Stimulated activated CD8-positive, alpha-beta memory T cell treated with anti-CD3 and anti-CD28 coated beads, Interleukin-15, amount 100 ng/mL, for 48 hours (primary cell): ENCODE measurements around the gene TBCEL.
"Not testable (repeated sequence)": the region's sequence is repeated elsewhere in the genome, so short reads cannot be mapped to it uniquely, and the experiment has no call there.

ENCODE experiments used
- DNase-seq, 2 donors: peaks; one replicate each; pipeline ENCODE4 v3.0.0-alpha.2; 2020; ENCODE audit warnings: low read depth in 2 of 2

TBCEL gene

DNA sequence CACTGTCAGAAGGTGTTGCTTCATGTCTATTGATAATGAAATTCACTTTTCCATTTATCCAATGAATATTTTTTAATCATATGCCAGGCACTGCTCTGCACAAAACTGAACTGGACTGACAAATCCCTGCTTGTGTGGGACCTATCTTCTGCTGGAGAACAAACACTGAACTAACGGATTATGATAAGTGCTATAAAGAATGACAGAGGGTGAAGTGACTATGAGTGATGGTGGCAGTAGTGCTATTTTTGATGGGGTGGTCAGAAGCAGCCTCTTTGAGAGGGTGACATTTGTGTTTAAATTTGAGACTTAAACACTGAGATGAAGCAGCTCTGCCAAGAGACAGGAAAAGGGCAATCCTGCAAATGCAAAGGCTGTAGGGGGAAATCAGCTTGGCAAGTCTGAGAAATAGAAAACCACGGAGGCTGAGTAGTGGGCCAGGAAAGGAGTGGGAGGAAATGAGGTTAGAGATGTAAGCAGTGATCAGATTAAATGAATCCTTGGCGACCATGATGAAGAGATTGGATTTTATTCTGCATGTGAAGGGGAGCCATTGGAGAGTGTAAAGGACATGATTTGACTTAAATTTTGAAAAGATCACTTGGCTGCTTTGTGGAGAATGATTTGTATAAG, 6.0 kb downstream of the TBCEL start:
- DNase-seq = no peak

DNA sequence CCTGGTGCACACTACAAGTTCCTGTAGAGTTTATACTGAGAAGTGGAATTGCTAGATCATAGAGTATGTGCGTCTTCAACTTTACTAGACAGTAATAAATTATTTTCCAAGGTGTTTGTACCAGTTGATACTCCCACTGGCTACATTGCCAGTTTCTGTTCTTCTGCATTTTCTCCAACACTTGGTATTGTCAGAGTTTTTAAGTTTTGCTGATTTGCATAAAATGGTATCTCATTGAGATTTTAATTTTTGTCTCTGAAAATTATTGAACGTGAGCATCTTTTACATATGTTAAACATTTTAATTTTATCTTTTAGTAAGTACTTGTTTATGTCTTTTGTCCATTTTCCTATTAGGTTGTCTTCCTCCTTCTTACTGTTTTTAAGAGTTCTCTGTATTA, 7.3 kb downstream of the TBCEL start:
- no peak for DNase-seq

DNA sequence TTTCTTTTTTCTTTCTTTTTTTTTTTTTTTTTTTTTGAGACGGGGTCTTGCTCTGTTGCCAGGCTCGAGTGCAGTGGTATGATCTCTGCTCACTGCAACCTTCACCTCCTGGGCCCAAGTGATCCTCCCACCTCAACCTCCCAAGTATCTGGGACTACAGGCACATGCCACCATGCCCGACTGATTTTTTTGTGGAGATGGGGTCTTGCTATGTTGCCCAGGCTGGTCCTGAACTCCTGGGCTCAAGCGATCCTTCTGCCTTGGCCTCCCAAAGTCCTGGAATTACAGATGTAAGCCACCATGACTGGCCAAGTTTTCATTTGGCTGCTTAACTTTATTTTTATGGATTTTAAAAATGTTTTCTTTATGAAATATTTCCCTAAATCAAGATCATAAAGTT, 7.7 kb downstream of the TBCEL start:
- not testable (repeated sequence) for DNase-seq

DNA sequence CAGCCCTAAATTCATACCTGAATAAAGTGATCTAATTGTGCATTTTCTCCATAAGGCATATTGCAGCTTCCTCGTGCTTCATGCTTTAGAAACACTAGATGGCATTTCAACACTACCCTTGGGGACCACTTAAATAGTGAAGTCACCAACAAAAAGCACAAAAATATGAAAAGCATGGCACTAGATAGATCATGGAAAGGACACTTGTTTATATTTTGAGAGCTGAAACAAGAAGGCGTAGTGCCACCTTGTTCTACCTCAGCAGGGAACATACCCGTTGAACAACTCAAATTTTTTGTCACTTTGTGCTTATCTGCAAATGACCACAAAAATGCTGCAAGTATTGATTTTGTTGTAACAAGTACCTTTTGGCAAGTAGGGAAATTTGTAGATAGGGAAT, 8.6 kb downstream of the TBCEL start:
- DNase-seq = no peak

DNA sequence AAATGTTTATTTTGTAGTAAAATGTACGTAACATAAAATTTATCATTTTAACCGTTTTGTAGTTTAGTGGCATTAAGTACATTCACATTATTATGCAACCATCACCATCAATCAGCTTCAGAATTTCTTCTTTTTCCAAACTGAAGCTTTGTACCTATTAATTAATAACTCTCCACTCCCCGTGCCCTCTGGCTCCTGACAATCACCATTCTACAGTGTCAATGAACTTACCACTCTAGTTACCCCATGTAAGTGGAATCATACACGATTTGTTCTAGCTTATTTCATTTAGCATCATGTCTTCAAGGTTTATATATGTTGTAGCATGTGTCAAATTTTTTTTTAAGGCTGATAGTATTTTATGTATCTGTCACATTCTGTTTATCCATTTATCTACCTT, 9.7 kb downstream of the TBCEL start:
- DNase-seq = no peak

DNA sequence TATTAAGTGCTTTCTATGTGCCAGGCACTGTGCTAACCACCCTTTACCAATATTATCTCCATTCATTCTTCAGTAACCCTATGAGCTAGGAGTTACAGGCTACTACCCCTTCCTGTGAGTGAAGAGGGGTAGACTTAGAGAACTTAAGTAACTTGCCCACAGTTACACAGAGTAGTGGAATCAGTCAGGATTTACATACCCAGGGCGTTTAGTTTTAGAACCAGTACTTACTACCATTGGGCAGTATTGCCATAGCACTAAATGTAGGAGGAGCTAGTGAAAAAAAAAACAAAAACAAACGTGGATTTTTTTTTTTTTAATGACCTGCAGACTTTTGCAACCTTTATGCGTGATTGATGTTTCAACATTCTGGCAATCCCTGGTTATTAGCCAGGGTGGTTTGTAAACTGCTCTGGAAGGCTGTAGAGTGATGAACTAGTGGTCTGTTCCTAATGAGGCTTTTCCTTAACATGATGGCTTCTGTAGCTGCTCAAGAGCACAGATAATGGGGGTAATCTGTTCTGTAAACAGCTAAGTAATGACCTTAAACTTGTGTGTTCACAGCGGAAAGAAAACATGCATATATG, 11.4 kb downstream of the TBCEL start:
- no peak for DNase-seq

DNA sequence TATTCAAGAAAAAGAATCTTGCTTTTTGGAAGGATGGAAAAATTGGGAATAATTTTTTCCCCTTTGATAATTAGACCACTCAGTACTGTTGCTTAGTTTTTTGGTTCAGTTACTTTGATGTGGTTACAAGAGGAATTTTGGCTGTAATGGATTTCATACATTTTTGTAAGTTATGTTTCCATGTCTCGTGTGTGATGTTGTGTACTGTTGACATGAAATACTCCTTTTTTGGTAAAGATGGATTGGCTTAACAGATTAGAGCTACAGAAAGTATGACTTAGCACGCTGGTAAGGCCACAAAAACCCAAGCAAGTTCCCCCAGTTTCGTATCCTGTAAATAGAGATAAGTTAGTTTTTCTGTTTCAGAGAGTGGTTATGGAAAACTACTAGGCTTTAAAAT, 11.9 kb downstream of the TBCEL start:
- DNase-seq = no peak

DNA sequence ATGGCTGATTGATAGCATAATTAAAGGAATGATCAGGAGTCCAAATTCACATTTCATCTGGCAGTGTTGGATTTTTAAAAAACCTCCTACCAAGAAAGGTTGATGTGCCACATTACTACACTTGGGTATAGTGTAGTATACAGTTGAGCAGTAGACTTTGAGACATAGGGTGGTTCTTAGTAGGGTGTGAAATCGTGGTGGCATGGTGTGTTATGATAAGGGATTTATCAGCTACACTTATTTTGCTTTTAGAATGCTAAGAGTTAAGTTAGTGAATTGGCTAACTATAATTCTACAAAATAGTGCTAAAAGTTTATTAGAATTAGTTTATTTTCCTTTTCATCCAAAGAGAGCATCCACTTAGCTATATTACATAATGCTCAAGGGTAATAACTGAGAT, 13.1 kb downstream of the TBCEL start:
- no peak for DNase-seq

DNA sequence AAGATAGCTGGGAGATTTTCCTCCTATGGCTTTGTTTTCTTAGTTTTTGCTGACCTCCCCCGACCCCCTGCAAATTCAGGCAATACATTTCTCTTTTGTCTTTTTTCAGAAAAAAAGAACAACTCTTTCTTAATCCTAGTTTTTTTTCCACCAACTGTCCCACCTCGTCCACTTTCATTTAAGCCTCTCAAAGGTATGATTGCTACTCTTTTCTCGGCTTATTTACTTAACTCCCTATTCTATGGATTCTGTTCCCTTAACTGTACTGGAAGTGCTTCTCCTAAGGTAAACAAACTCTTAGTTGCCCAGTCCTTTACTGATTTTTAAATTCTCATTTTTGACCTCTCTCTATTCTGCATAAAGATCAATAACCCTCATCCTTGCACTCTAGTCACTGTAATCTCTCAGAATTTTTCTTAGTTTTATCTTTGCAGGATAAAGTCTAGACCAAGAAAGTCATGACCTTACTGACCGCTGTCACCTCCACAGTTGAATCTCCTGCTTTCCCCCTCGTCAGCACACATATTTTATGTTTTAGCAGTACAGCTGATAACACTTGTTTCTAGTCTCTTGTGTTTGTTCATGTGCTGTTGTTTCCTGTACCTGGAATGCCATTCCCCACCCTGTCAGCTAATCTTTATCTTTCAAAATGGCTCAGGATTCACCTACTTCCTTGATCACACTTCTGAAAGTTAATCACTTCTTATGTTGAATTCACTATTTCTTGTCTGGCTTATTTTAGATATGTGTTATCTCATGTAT, 14.9 kb downstream of the TBCEL start:
- no peak for DNase-seq

DNA sequence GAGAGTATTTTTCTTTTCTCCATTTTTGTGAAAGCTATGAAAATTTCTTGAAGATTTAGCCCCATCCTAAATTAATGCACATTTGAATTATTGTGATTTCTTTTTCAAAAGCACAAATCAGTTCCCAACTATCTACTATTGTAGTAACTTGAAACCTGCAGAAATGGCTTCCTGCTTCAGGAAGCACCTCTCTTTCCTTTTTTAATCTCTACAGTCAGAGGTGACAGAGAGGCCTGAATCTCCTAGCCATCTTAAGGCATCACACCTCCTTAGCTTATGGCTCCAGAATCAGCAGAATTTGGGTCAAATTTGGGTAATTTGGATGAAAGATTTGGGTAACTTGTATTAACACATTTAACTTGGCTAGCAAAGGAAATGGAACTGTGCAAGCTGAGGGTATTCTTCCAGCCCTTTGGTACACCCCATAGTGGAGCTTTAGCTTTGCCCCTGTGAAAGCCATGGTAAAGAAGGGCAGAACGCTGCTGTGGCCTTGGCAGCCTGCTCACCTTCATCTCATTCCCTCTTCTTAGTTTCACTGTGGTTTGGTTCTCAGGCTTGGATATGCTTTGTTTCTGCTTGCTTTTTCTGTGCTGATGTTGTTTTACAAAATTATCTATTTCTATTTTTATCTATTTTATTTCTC, 16.2 kb downstream of the TBCEL start:
- DNase-seq = no peak

DNA sequence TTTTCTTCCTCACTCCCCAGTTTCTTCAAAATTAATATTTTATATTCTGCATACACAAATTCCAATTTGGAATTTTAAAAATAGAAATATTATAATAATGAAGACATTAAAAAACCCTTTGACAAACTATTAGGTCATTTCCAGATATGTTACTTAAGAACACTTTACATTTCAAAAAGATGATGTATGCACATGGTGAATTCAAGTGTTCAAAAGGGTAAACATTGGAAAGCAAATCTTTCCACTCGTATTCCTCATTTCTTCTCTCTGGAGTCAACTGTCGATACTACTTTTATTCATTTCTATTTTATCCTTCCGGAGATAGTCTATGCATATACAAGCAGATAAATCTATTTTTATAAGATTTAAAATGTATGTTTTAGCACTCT, 16.7 kb downstream of the TBCEL start:
- DNase-seq = no peak

DNA sequence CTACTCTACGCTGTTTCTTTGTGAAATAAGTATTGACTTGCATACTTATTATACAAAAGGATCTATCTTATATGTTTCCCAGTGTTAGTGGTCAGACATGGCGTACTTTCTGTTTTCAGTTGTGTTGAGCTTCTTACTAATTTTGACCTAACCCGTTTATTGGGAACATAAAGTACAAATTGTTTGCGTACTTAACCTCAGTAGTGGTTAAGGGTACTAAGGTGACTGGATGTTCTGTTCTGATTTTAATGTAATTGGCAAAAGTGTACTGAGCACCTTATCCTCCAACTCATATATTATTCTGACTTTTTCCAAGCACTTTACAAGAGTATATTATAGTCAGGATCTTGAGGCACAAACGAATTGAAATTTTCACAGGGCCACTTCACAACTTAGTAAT, 17.2 kb downstream of the TBCEL start:
- no peak for DNase-seq

DNA sequence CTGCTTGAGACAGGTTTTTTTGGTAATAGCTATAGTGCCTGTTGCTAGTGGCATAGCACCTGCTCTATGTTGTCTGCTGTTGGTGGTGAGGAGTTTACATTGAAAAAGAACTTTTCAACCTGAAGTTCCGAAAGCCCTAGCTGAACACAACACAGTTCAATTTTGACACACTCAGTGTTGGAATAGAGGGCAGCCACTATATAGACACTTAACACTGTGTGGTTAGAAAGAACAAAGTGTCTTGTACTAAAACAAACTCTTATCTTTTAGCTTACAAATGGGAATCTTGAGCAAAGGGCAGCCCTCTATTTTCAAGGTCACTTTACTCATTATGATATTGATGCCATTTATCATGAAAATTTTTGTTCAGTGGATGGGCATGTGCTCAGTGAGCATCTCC, 18.4 kb downstream of the TBCEL start:
- no peak for DNase-seq

DNA sequence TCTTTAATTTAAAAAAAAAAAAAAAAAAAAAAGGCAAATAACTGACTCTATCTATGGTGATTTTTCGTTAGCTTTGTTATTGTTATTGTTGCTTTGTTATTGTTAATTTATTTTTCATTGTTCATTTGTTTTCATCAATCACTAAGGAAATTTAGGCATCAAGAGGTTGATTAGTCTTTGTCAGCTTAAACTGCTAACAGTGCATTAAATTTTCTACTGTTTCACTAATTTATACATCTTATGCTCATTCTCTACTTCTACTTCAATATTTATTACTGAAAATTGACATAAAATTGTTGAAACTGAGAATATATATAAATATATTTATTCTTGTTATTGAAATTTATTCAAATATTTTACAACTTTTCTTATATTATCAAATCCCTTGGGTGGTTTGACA, 24.0 kb downstream of the TBCEL start:
- DNase-seq = no peak

DNA sequence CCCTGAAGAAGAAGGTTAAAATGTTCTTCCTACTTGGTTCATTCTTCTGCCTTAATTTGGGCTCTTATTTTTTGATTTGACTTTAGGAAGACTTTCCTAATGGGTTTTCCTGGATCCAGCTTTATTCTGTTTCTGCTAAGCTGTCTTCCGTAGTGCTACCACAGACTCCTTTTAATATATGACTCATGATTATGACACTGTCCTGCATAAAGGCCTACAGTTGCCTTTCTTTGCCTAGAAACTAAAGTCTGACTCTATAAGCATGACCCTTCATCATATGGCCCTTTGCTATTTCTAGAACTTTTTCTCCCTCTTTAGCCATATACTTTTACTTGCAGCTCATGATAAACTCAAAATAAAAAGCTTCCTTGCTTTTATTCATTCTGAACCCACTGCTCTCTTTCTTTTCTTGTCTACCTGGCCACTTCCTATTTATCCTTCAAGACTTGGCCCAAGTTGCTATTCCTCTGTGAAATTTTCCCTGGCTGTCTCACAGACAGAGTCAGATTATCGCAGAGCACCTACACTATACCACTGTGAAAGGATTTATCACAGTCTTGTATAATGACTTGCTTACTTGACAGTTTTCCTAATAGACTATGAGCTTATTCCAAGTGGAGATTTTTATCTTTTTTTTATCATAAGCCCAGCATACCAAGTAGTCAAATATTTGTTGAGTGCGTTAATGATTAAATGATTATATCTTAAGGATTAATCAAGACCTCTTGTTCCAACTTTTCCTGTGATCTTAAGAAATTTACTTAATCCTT, 24.7 kb downstream of the TBCEL start:
- DNase-seq = no peak

DNA sequence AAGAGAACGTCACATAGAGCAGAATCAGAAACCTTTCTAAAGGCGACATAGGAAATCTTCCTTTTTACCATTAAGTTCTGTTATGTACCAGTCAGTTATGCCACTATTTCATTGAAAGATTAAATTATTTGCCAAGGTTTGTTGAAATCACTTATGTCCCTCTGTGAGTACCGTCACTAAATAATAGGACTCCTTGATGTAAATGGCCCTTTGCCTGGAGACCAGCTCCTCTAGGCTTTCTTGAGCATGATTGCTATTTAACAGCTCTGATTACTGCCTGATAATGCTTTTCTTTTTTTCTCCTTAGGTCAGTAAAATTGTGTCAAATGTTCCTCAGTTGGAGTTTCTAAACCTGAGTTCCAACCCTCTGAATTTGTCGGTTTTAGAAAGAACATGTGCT, 29.3 kb downstream of the TBCEL start:
- DNase-seq = no peak

DNA sequence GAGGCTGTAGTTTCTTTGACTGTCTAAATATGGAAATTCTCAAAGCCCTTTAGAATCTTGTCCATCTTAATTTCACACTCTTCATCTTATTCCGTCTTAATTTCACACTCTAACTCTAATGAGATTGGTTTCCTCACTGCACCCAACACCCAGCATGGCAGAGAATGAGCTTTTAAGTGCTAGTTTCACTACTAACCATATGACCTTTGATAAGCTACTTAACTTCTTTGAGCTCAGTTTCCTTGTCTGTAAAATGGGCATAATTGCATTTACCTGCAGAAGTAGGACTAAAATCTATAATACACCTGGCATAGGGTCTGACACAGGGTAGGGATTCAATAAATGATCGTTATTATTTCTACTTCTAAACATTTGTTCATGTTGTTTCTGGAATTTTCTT, 30.4 kb downstream of the TBCEL start:
- DNase-seq = no peak

DNA sequence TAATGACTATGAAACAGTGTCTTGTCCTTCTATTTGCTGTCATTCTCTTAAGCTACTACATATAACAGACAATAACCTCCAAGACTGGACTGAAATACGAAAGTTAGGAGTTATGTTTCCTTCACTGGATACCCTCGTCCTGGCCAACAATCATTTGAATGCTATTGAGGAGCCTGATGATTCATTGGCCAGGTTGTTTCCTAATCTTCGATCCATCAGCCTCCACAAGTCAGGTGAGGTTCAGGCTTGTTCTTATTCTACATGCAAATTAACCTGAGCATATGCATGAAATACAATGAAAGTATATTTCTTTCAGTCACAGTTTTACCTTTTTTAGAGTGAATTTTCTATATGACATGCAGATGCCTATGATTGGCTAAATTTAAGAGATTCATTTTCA, 31.2 kb downstream of the TBCEL start:
- no peak for DNase-seq

DNA sequence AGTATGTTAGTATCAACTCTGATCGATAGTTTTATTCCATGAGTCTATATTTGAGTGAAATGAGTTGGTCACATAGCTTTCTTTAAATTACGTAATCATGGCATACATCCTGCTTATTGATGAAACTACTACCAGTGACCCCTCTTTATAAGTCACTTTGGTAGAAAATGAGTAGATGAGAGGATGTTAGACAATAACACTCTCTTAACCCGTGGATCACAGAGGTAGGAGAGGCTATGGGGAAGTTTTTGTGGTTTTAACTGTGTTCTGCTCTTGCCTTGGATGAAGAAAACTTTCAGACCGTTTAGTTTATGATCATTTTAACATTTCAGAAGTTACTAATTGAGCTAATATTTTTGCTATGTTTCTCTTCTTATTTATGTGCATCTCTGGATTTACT, 34.0 kb downstream of the TBCEL start:
- no peak for DNase-seq

DNA sequence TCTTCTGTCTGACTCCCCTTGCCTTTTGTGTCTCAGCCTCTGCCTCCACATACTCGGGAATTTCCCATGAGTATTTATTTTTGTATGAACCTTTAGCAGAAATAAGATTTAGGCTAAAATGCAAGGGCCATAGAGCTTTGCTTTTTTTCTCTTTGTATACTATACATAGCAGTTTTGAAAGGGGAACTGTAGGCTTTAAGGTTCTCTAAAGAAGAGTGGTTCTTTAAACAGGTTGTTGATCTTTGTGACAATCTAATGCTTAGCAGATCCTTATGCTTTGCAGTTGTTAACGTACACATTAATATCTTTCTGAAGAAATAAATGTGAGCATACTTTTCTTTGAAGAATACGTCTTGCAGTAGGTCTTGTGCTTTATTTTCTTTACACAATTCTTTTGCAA, 35.0 kb downstream of the TBCEL start:
- DNase-seq = no peak

DNA sequence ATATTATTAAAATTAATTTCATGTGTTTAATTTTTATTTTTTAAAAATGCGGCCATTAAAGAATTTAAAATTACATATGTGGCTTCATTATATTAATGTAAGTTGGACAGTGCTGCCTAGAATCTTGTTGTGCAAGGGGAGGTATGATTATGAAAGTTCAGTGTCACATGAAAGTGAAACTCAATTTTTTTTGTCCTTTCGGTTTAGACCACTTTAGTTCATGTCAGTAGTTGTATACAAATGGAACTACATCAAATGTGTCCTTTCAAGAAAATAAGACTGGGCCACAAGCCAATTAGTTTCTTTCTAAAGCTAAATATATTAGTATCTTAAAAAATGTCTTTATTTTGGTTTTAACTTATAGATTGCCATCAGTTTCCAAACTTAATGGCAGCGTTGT, 35.7 kb downstream of the TBCEL start:
- DNase-seq = no peak

DNA sequence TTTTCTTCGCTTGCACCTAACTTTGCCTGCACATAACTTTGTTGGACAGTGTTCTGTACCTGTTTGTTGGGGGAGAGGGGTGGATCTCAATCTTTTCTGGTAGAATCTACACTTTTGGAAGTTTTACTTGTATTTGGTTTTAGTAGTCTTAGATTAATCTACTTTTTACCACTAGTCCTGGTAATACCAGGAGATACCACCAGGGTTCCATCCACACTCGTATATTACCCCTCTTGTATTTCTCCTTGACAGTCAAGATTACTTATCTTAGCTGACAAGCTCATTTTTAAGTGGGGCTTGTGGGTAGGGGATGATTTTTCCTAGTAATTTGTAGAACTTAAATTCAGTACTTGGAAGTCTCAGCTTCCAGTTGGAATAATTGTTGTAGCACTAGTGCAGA, 39.8 kb downstream of the TBCEL start:
- DNase-seq = no peak
